ENCODE measurements around the gene NOP14.

DNA sequence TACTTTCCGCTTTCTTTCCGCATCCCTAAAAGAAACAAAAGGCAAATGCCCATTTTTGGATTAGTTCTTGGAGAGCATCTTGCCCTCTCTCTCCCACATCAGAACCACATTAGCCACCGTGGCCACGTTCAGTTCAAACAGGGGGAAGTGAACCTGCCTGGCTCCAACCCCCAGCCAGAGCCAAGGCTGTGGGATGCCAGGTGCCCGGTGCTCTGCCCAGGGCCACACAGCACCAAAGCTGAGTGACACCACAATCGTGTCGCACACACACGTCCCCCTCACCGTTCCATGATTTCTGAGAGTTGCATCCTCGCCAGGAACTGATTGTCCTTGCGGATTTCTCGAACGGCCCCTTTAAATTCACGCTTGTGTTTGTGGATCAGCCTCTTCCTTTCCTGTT is 24.3 kb downstream of the NOP14 start:
- TF ChIP-seq FOXA1 (IDR thresholded peaks at IDR 0.05) (no peak), FOXK2 (IDR thresholded peaks at IDR 0.05) (no peak), FOXM1 (IDR thresholded peaks at IDR 0.05; ENCODE audit: borderline replicate concordance) (no peak), ELF4 (IDR thresholded peaks at IDR 0.05) (no peak), TARDBP (IDR thresholded peaks at IDR 0.05) (no peak), BHLHE40 (IDR thresholded peaks at IDR 0.05; ENCODE audit: borderline replicate concordance) (no peak), HDGF (IDR thresholded peaks at IDR 0.05; ENCODE audit: borderline replicate concordance) (no peak), SP1 (IDR thresholded peaks at IDR 0.05) (no peak), NFRKB (IDR thresholded peaks at IDR 0.05) (no peak), ARNT (IDR thresholded peaks at IDR 0.05) (no peak)
